Parathyroid adenoma (tissue), 2 donors: ENCODE data around the gene JAGN1.
"Not testable (repeated sequence)": the region's sequence is repeated elsewhere in the genome, so short reads cannot be mapped to it uniquely, and the experiment has no call there.

Experiments used
- H2AFZ ChIP-seq: fragments of 300-600 bp; sonication (generic); one replicate; pipeline ENCODE4 v1.7.0; 2017; ENCODE audit warnings: antibody characterized with exemption, mild to moderate bottlenecking
- H3K27ac ChIP-seq: fragments of 300-600 bp; sonication (generic); one replicate; pipeline ENCODE4 v1.7.0; 2017
- H3K27me3 ChIP-seq: fragments of 300-600 bp; sonication (generic); one replicate; pipeline ENCODE4 v1.7.0; 2017; ENCODE audit warnings: low read length; ENCODE audit not compliant: control insufficient read depth, insufficient read depth
- H3K36me3 ChIP-seq: fragments of 300-600 bp; sonication (generic); one replicate; pipeline ENCODE4 v1.7.0; 2017; ENCODE audit warnings: low read length; ENCODE audit not compliant: control insufficient read depth, insufficient read depth
- H3K4me1 ChIP-seq: fragments of 300-600 bp; sonication (generic); one replicate; pipeline ENCODE4 v1.7.0; 2017; ENCODE audit warnings: control low read depth
- H3K4me2 ChIP-seq: fragments of 300-600 bp; sonication (generic); one replicate; pipeline ENCODE4 v1.7.0; 2017; ENCODE audit warnings: low read length
- H3K4me3 ChIP-seq: fragments of 300-600 bp; sonication (generic); one replicate; pipeline ENCODE4 v1.7.0; 2017; ENCODE audit warnings: low read depth, low read length
- H3K79me2 ChIP-seq: fragments of 300-600 bp; sonication (generic); one replicate; pipeline ENCODE4 v1.7.0; 2017; ENCODE audit warnings: control low read depth
- H3K9ac ChIP-seq: fragments of 300-600 bp; sonication (generic); one replicate; pipeline ENCODE4 v1.7.0; 2017; ENCODE audit warnings: mild to moderate bottlenecking
- H3K9me3 ChIP-seq: fragments of 300-600 bp; sonication (generic); one replicate; pipeline ENCODE4 v1.7.0; 2017; ENCODE audit warnings: low read length; ENCODE audit not compliant: control insufficient read depth
- CTCF ChIP-seq: fragments of 300-600 bp; sonication (generic); IDR thresholded peaks from one replicate; pipeline ENCODE4 v1.7.0; 2017; ENCODE audit warnings: antibody characterized with exemption, mild to moderate bottlenecking
- donor health status: primary hyperparathyroidism.

The JAGN1 gene

GRCh38 chr3:9891072-9891622, 737 bp downstream of the JAGN1 start:
- Histone ChIP-seq H3K36me3 (no peaks in the 10 kb centered on the region), H3K4me1 (peaks cover 3% of the 10 kb centered on the region), H3K4me2 (peak overlapping the region; percentile 66), H3K9me3 (no peaks in the 10 kb centered on the region), H3K4me3 (peak overlapping the region; percentile 94), H3K27ac (peak overlapping the region; percentile 82), H2AFZ (peak overlapping the region; percentile 80), H3K27me3 (no peaks in the 10 kb centered on the region), H3K79me2 (peaks cover 3% of the 10 kb centered on the region), H3K9ac (peak overlapping the region; percentile 56)
- TF ChIP-seq CTCF, result no peak

GRCh38 chr3:9893739-9894138, 3.3 kb downstream of the JAGN1 start:
- H3K27ac ChIP-seq, result no peak overlapping the region
- no peak overlapping the region for H3K4me2 ChIP-seq
- H3K4me3 ChIP-seq, result no peak overlapping the region
- no peaks in the 10 kb centered on the region for H3K36me3 ChIP-seq
- TF ChIP-seq CTCF, result no peak
- H3K9me3 ChIP-seq, result no peaks in the 10 kb centered on the region
- H3K27me3 ChIP-seq, result no peaks in the 10 kb centered on the region
- H2AFZ ChIP-seq, result no peak overlapping the region
- H3K79me2 ChIP-seq, result peaks cover 12% of the 10 kb centered on the region
- H3K4me1 ChIP-seq, result peaks cover 3% of the 10 kb centered on the region
- H3K9ac ChIP-seq, result no peak overlapping the region

GRCh38 chr3:9895715-9896114, 5.3 kb downstream of the JAGN1 start:
- H3K27me3 ChIP-seq, H3K9me3 ChIP-seq, H3K27ac ChIP-seq, H3K36me3 ChIP-seq, H2AFZ ChIP-seq, H3K4me1 ChIP-seq, H3K4me2 ChIP-seq, H3K9ac ChIP-seq, H3K4me3 ChIP-seq: not testable (repeated sequence)
- H3K79me2 ChIP-seq, result peaks cover 12% of the 10 kb centered on the region

- H3K27me3 ChIP-seq, H3K27ac ChIP-seq, H3K9me3 ChIP-seq, H3K4me1 ChIP-seq, H3K9ac ChIP-seq, H3K4me2 ChIP-seq, H2AFZ ChIP-seq, H3K36me3 ChIP-seq, H3K79me2 ChIP-seq, H3K4me3 ChIP-seq: not testable (repeated sequence)
Measured at GRCh38 chr3:9896755-9897407, 6.5 kb downstream of the JAGN1 start.

- Histone ChIP-seq H3K27ac (no peak overlapping the region), H3K4me3 (no peak overlapping the region), H3K9ac (no peak overlapping the region)
Measured at GRCh38 chr3:9897408-9898372, 7.3 kb downstream of the JAGN1 start.

More at GRCh38 chr3:9897408-9898372, 7.3 kb downstream of the JAGN1 start:
- no peaks in the 10 kb centered on the region for H3K36me3 ChIP-seq
- peaks cover 9% of the 10 kb centered on the region for H3K79me2 ChIP-seq
- H2AFZ ChIP-seq, result no peak overlapping the region
- H3K27me3 ChIP-seq, result no peaks in the 10 kb centered on the region
- no peaks in the 10 kb centered on the region for H3K4me1 ChIP-seq
- TF ChIP-seq CTCF, result no peak
- H3K9me3 ChIP-seq, result no peaks in the 10 kb centered on the region
- no peak overlapping the region for H3K4me2 ChIP-seq
